ENCODE results near the gene ZNF423. TPM values are rescaled to one million over a fixed set of nuclear protein-coding genes. Genes with fewer than 3 reads are reported as not detected.

Gene ZNF423
- total and polyA plus RNA-seq, 10 donors: 0.36 to 7.0 (median 3.7) TPM

DNA sequence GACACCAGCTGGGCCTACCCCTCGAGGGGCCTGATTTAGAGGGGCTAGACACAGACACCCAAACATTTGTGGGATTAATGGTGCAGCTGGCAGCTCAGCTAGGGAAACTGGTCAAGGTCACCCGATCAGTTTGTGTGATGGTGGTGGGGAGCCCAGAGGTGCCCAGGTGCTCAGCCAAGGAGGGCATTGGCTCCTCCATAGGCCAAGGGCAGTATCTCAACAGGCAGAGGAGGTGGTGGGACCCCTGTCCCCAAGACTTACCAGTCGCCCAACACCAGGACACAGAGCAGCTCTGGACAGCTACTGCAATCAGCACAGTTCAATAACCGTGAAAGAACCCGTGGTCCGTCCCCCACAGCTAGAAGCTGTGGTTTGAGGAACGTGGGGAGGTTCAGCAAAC, 361.4 kb downstream of the ZNF423 start:
- Histone ChIP-seq H3K4me3 (no peak overlapping the region), H3K27ac (no peak overlapping the region), H3K9me3 (no peaks in the 10 kb centered on the region), H3K27me3 (replicated peaks in 1 of 7) (peaks cover 0 to 14% (median 0%) of the 10 kb centered on the region in 7 donors), H3K4me1 (peaks cover 0 to 15% (median 14%) of the 10 kb centered on the region in 6 donors), H3K36me3 (no peaks in the 10 kb centered on the region)
- intact Hi-C loops (cut with DNase I; ENCODE audit: low total_unique reads): loop anchor here (10.0 kb wide), 1 partner anchor 100 kb away; no protein-coding TSS in a partner anchor
- DNase-seq: peak; percentile 65
- 43 to 59% (median 51%) methylated on average over 6 to 7 of the region's 7 CpGs for WGBS, 5 donors
- no peak for TF ChIP-seq POLR2AphosphoS5 (IDR thresholded peaks at IDR 0.05)
- TF ChIP-seq POLR2A (IDR thresholded peaks at IDR 0.05): no peak
- TF ChIP-seq, protein P1, sequence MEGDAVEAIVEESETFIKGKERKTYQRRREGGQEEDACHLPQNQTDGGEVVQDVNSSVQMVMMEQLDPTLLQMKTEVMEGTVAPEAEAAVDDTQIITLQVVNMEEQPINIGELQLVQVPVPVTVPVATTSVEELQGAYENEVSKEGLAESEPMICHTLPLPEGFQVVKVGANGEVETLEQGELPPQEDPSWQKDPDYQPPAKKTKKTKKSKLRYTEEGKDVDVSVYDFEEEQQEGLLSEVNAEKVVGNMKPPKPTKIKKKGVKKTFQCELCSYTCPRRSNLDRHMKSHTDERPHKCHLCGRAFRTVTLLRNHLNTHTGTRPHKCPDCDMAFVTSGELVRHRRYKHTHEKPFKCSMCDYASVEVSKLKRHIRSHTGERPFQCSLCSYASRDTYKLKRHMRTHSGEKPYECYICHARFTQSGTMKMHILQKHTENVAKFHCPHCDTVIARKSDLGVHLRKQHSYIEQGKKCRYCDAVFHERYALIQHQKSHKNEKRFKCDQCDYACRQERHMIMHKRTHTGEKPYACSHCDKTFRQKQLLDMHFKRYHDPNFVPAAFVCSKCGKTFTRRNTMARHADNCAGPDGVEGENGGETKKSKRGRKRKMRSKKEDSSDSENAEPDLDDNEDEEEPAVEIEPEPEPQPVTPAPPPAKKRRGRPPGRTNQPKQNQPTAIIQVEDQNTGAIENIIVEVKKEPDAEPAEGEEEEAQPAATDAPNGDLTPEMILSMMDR (IDR thresholded peaks at IDR 0.05 in 8 of 11, conservative IDR thresholded peaks at IDR 0.05 in 3 of 11): no peak

DNA sequence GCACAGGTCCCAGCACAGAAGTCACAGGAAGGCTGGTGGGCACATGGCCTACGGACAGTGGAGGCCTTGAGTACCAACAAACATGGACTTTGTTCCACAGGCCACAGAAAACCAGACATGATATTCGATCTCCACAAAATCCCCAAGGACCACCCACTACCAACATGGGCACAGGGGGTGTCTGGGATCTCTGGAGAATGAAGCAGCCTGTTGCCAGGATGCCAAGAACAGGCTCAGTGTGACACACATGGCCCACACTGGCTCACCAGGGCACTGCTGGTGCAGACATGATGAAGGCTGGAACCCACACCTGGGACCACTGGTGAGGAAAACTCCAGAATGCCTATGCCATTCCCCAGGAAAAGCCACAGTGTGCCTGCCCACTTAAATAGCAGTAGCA, 362.1 kb downstream of the ZNF423 start:
- TF ChIP-seq POLR2A (IDR thresholded peaks at IDR 0.05) (no peak), POLR2AphosphoS5 (IDR thresholded peaks at IDR 0.05) (no peak)
- TF ChIP-seq, protein P1 (IDR thresholded peaks at IDR 0.05 in 8 of 11, conservative IDR thresholded peaks at IDR 0.05 in 3 of 11): no peak
- Histone ChIP-seq H3K9me3 (no peaks in the 10 kb centered on the region), H3K27ac (no peak overlapping the region), H3K4me3 (no peak overlapping the region), H3K4me1 (peaks cover 0 to 15% (median 14%) of the 10 kb centered on the region in 6 donors), H3K36me3 (no peaks in the 10 kb centered on the region), H3K27me3 (replicated peaks in 1 of 7) (peaks cover 0 to 14% (median 0%) of the 10 kb centered on the region in 7 donors)
- 77 to 85% (median 79%) methylated on average over 2 of the region's 2 CpGs for WGBS, 5 donors
- DNase-seq: peak; percentile 38
- intact Hi-C loops (cut with DNase I; ENCODE audit: low total_unique reads): loop anchor here (10.0 kb wide), 1 partner anchor 101 kb away; no protein-coding TSS in a partner anchor

DNA sequence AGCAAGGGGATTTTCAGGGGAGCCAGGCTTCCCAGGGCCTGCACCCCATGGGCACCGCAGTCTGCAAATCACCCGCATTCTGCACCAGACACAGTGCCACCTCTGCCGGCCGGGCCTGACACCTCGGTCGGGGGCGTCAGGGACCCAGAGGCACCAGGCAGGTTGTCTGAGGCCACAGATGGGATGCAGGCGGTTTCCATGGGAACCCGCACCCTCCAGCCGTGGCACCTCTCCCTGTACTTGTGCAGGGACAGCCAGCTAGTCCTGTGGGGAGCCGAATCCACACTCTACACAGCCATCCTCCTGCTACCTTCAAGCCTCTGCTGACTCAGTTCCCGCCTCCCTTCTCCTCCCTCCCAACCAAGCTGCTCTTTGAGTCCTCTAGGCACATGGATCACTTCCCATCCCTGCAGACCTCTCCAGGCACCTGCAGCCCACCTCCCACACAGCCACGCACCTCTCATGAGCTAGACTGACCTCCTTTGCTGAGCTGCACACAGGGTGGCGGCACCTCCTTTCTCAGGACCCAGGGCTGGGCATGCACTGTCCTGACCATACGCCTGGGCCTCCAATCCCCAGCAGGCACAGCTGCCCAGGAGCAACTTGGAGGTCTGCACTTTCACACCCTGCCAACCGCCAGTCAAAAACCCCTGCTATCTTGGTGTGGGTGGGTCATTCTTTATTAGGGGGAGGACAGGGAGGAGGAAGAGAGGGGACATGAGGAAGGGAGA, 362.9 kb downstream of the ZNF423 start:
- Histone ChIP-seq H3K36me3 (no peaks in the 10 kb centered on the region), H3K4me3 (no peak overlapping the region), H3K27ac (no peak overlapping the region), H3K27me3 (replicated peaks in 1 of 7) (peaks cover 0 to 14% (median 0%) of the 10 kb centered on the region in 7 donors), H3K4me1 (peaks cover 0 to 15% (median 14%) of the 10 kb centered on the region in 6 donors), H3K9me3 (no peaks in the 10 kb centered on the region)
- intact Hi-C loops (cut with DNase I; ENCODE audit: low total_unique reads): loop anchor here (10.0 kb wide), 1 partner anchor 102 kb away; no protein-coding TSS in a partner anchor
- WGBS, 5 donors: 92 to 98% (median 95%) methylated on average over 11 to 16 of the region's 16 CpGs
- peak; percentile 71 for DNase-seq
- TF ChIP-seq POLR2A (IDR thresholded peaks at IDR 0.05) (no peak), POLR2AphosphoS5 (IDR thresholded peaks at IDR 0.05) (no peak)
- TF ChIP-seq, protein P1 (IDR thresholded peaks at IDR 0.05 in 8 of 11, conservative IDR thresholded peaks at IDR 0.05 in 3 of 11): no peak
